Testis (tissue), 3 donors: Measurements from ENCODE around the gene URM1. TPM values are rescaled to one million over a fixed set of nuclear protein-coding genes. Genes with fewer than 3 reads are reported as not detected.

Source experiments
- DNase-seq: peaks from one replicate; pipeline ENCODE4 v3.0.0-alpha.2; 2019
- H3K27ac ChIP-seq, 2 donors: fragments of 200-600 bp; sonication (generic); one replicate each; pipeline ENCODE4 v1.5.1; 2019
- H3K27me3 ChIP-seq: fragments of 200-600 bp; sonication (generic); one replicate; pipeline ENCODE4 v1.5.1; 2019
- H3K36me3 ChIP-seq: fragments of 200-600 bp; sonication (generic); one replicate; pipeline ENCODE4 v1.5.1; 2017; ENCODE audit warnings: low read depth; ENCODE audit errors: missing control alignments
- H3K4me1 ChIP-seq: fragments of 200-600 bp; sonication (generic); one replicate; pipeline ENCODE4 v1.5.1; 2019
- H3K4me3 ChIP-seq, 2 donors: fragments of 200-600 bp; sonication (generic); one replicate each; pipeline ENCODE4 v1.5.1; 2017 to 2019
- H3K9me3 ChIP-seq: fragments of 200-600 bp; sonication (generic); one replicate; pipeline ENCODE4 v1.5.1; 2017
- CTCF ChIP-seq, 3 experiments: fragments of 450-650 bp in 2 of 3; fragments of 200-600 bp in 1 of 3; sonication (generic) in 1 of 3; IDR thresholded peaks; one replicate each; pipeline ENCODE4 v1.5.1; 2016 to 2019; ENCODE audit warnings: antibody characterized with exemption in 3 of 3, mild to moderate bottlenecking in 2 of 3, moderate library complexity in 1 of 3
- POLR2A ChIP-seq: fragments of 450-650 bp; IDR thresholded peaks from one replicate; pipeline ENCODE4 v1.6.1; 2017; ENCODE audit warnings: antibody characterized with exemption, mild to moderate bottlenecking, moderate library complexity
- WGBS, 2 donors: methylation state at CpG; one replicate each; pipeline ENCODE4 v1.1.5; 2018; 5-methylcytosine and 5-hydroxymethylcytosine counted together
- intact Hi-C: fragments of 100-400 bp; cut with DNase I; formaldehyde crosslinking; loops from one replicate; pipeline ENCODE4 v1.15.1; 2023; ENCODE audit warnings: low total_unique reads
- polyA plus RNA-seq: library from polyadenylated mRNA; stranded (reverse); fragments of 350-450 nt; fragmentation: Illumina TruSeq; extraction: RNeasy Lipid Tissue Mini Kit (QIAGEN cat#74804); gene quantifications from one replicate; pipeline ENCODE4 v1.2.3, GENCODE V29; 2014; ENCODE audit warnings: low read depth, low replicate concordance; ENCODE audit not compliant: insufficient read depth
- total RNA-seq, 2 donors: library from RNA; depleted of rRNA; stranded (reverse); fragments of >200 nt; gene quantifications; one replicate each; pipeline ENCODE4 v1.2.3, GENCODE V29; 2016

Gene URM1
- total and polyA plus RNA-seq, 3 donors from 2014 or later: 31.5 to 51.1 (median 36.8) TPM

GRCh38 chr9:128340691-128341434 lies 30.3 kb upstream of the URM1 start:
- Histone ChIP-seq H3K36me3 (no peaks in the 10 kb centered on the region), H3K9me3 (no peaks in the 10 kb centered on the region), H3K27ac (peak overlapping the region; percentile 2 to 44), H3K4me3 (peak overlapping the region; percentile 67 to 75), H3K27me3 (no peaks in the 10 kb centered on the region), H3K4me1 (peaks cover 6% of the 10 kb centered on the region)
- intact Hi-C loops: no loop called here
- no peak for DNase-seq
- TF ChIP-seq CTCF (IDR thresholded peaks at IDR 0.05): no peak
- no peak for TF ChIP-seq POLR2A
- WGBS, 2 donors: 1 to 4% methylated on average over 5 to 48 of the region's 48 CpGs

- WGBS, 2 donors: 36 to 39% methylated on average over 12 to 13 of the region's 13 CpGs
- DNase-seq: peak; percentile 58
- intact Hi-C loops: no loop called here
- H3K9me3 ChIP-seq: no peaks in the 10 kb centered on the region
- peak overlapping the region in 1 of 2 donors; percentile 75 for H3K4me3 ChIP-seq
- H3K36me3 ChIP-seq: no peaks in the 10 kb centered on the region
- H3K27me3 ChIP-seq: no peaks in the 10 kb centered on the region
- TF ChIP-seq POLR2A (no peak), CTCF (IDR thresholded peaks at IDR 0.05) (peak in 2 of 3 experiments; percentile 48 to 53)
- peaks cover 6% of the 10 kb centered on the region for H3K4me1 ChIP-seq
- no peak overlapping the region for H3K27ac ChIP-seq
These were observed 29.7 kb upstream of the URM1 start for GRCh38 chr9:128341435-128341849.

GRCh38 chr9:128342971-128343680 lies 28.0 kb upstream of the URM1 start:
- TF ChIP-seq CTCF (IDR thresholded peaks at IDR 0.05) (no peak), POLR2A (no peak)
- H3K9me3 ChIP-seq: no peaks in the 10 kb centered on the region
- H3K4me3 ChIP-seq: no peak overlapping the region
- no peaks in the 10 kb centered on the region for H3K36me3 ChIP-seq
- intact Hi-C loops: no loop called here
- WGBS, 2 donors: 89 to 92% methylated on average over 7 to 8 of the region's 8 CpGs
- H3K27me3 ChIP-seq: no peaks in the 10 kb centered on the region
- DNase-seq: no peak
- H3K4me1 ChIP-seq: peaks cover 6% of the 10 kb centered on the region
- H3K27ac ChIP-seq: no peak overlapping the region

GRCh38 chr9:128343855-128344254 lies 27.3 kb upstream of the URM1 start:
- Histone ChIP-seq H3K27me3 (no peaks in the 10 kb centered on the region), H3K36me3 (no peaks in the 10 kb centered on the region), H3K4me1 (peaks cover 6% of the 10 kb centered on the region), H3K4me3 (no peak overlapping the region), H3K27ac (no peak overlapping the region), H3K9me3 (no peaks in the 10 kb centered on the region)
- DNase-seq: no peak
- intact Hi-C loops: no loop called here
- WGBS, 2 donors: 90 to 97% methylated on average over 4 of the region's 4 CpGs
- TF ChIP-seq POLR2A: no peak

GRCh38 chr9:128344931-128345605 lies 26.1 kb upstream of the URM1 start:
- no peak for TF ChIP-seq CTCF (IDR thresholded peaks at IDR 0.05)
- TF ChIP-seq POLR2A: no peak

More at GRCh38 chr9:128344931-128345605, 26.1 kb upstream of the URM1 start:
- peaks cover 6% of the 10 kb centered on the region for H3K4me1 ChIP-seq
- H3K4me3 ChIP-seq: no peak overlapping the region
- DNase-seq: no peak
- H3K27me3 ChIP-seq: no peaks in the 10 kb centered on the region
- no peak overlapping the region for H3K27ac ChIP-seq
- no peaks in the 10 kb centered on the region for H3K36me3 ChIP-seq
- 90 to 97% methylated on average over 7 to 28 of the region's 28 CpGs for WGBS, 2 donors
- intact Hi-C loops: no loop called here
- H3K9me3 ChIP-seq: no peaks in the 10 kb centered on the region
